Esophagus mucosa (tissue), 1 donor: Measurements from ENCODE around the gene KRT38. TPM values are rescaled to one million over a fixed set of nuclear protein-coding genes. Genes with fewer than 3 reads are reported as not detected.
"Not testable (repeated sequence)": the region's sequence is repeated elsewhere in the genome, so short reads cannot be mapped to it uniquely, and the experiment has no call there.

Source experiments
- ATAC-seq: fragments of 200-7000 bp; cut with Tn5 transposase; one replicate; pipeline ENCODE4 v1.9.1; 2020
- total RNA-seq: library from RNA; stranded (reverse); gene quantifications from one replicate; pipeline ENCODE4 v1.2.4, GENCODE V29; 2023
- donor health status: DM: yes; HTN: yes; CAD: no.

Gene KRT38
- total RNA-seq, 1 donor from 2014 or later: not detected

GRCh38 chr17:41457676-41458075 lies 16.9 kb upstream of the KRT38 start:
- peak; percentile 50 for ATAC-seq

DNA sequence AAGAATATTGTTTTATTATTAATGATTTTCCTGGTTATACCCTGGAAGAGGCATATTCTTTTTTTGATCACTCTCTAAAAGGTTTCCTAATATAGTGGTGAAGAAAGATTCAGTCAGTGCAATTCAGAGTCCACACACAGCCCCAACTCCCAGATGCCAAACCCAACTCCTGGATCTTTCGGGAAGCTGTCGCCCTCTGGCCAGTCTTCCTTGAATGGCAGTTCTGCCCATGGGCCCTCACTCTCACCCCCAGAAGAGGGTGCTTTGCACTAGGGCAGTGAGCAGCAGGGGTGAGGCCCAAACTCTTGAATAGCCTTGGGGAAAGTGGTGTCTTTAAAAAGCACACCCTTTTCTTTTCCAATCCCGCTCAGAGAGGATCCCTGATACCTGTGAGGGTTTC lies 15.4 kb upstream of the KRT38 start:
- ATAC-seq: no peak

DNA sequence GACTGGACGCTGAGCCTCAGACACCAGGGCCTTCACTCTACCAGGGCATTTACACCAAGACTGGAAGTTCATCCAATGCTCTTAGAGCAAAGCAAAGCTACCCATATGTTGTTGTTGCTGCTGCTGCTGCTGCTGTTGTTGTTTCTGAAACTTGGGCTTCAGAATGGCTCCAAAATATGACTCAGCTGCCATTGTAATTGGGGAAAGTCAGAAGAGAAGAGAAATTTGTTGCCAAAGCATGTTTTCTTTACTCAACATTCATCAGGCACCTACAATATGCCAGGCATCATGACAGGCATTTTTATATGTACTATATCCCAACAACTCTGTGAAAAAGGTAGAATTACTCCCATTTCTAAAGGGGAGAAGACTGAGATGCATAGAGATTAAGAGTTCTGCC lies 14.5 kb upstream of the KRT38 start:
- no peak for ATAC-seq

DNA sequence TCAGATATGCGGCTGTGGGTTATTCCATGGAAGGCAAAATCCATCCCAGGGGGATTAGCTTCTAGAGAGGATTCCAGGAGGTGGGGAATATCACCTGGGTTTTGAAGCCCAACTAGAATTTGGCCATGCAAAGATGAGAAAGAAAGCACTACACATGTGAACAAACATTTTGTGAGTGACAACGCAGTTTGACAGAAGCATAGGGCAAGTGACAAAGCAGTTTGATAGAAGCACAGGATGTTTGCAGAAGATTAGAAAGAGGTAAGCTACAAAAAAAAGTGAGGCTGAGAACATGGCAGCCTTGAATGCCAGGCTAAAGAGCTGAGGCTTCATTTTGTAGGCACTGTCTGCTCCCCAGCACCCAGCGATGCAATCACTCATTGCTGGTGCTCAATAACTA lies 12.3 kb upstream of the KRT38 start:
- ATAC-seq: no peak

GRCh38 chr17:41452281-41452680 lies 11.5 kb upstream of the KRT38 start:
- ATAC-seq: peak; percentile 13

- no peak for ATAC-seq
Observed at GRCh38 chr17:41451154-41451728, 10.5 kb upstream of the KRT38 start.

GRCh38 chr17:41449008-41449407 lies 8.2 kb upstream of the KRT38 start:
- no peak for ATAC-seq

- ATAC-seq: no peak
Observed at GRCh38 chr17:41448506-41448905, 7.7 kb upstream of the KRT38 start.

- no peak for ATAC-seq
Observed at GRCh38 chr17:41446806-41447205, 6.0 kb upstream of the KRT38 start.

DNA sequence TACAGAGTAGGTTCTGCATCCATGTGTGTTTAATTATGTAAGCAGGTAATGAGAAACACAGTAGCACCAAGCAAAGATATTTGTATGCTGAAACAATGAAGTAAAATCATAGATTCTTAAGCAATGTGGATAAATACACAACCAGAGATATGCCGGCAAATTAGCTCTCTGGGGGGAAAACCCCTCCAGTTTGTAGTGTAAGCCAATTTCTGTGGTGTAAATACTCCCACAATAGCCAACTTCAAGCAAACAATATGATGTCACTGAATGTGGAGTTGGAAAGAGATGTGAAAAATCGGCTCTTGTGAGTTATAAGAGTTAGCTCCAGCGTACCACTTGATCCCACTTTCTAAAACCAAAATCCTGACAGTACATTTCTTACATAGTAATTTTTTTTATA lies 3.9 kb upstream of the KRT38 start:
- no peak for ATAC-seq

- ATAC-seq: no peak
Observed at GRCh38 chr17:41444186-41444585, 3.4 kb upstream of the KRT38 start.

DNA sequence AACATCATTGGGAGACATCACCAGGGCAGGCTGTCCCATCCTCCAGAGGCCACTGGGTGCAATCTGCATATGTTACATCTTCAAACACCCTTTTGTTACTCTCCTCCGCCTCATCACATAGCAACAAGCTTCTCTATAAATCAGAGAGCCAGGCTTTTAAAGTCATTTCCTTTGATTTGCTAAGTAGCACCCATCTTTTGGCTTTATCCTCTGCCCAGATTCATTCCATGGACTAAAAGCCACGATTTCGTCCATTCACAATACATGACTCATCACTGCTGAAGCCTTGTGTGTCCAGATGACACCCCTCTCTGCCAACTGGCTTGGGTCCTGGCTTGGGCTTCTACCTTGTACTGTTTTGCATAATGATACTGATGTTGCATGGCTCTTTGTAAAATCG lies 2.0 kb upstream of the KRT38 start:
- ATAC-seq: no peak

DNA sequence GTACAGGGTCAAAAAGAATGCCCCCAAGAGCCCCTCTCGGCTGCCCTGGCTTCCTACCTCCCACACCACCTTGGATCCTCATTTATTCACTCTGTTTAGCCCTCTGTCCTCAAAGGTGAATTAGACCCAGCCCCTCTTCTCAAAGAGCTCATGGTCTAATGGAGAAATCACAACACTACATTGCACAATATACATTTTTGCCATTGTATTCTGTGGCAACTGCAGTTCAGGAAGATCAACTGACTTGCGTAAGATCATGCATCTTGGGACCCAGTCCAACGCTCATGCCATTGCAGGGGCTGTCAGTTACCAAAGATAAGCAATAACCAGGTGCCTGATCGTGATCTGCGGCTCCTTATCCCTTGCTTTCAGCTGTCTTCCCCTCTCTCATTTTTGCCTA lies 1.4 kb downstream of the KRT38 start:
- ATAC-seq: peak; percentile 50

DNA sequence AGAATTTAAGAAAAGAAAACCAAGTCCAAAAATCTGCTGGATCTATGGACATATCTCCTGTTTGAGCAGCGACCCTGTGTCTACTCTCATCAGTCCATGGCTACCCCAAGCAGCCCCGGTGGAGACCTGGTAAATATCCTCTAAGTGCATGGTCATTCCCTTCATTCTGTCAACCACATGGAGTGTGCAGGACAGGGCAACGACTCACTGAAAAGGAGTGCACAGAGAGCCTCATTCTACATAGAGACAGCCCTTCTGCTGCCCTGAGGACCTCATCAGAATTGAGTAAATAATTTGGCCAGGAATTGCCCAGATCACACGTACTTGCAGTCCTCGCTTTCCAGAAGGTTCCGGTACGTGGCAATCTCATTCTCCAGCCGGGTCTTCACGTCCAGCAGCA lies 3.0 kb downstream of the KRT38 start:
- no peak for ATAC-seq

- ATAC-seq: no peak
Observed at GRCh38 chr17:41437254-41437653, 3.5 kb downstream of the KRT38 start.

GRCh38 chr17:41434415-41434814 lies 6.4 kb downstream of the KRT38 start:
- no peak for ATAC-seq

- ATAC-seq: no peak
Observed at GRCh38 chr17:41434005-41434404, 6.8 kb downstream of the KRT38 start.

DNA sequence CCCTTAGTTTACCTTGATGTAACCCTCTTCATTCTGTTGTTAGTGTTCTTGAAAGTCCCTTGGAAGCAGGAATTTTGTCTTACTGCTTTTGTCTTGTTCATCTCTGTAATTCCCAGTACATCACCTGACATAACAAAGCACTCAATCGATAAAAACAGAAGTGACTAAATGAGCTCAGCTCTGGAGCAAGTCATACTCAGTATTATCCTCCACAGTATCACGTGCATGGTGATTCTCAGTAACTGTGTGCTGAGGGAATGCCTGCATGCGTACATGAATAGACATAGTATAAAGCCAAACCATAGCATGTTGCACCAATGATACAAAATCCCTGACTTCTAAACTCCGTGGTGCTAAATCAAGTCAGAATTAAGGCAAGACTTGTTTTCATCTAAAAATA lies 7.2 kb downstream of the KRT38 start:
- no peak for ATAC-seq

DNA sequence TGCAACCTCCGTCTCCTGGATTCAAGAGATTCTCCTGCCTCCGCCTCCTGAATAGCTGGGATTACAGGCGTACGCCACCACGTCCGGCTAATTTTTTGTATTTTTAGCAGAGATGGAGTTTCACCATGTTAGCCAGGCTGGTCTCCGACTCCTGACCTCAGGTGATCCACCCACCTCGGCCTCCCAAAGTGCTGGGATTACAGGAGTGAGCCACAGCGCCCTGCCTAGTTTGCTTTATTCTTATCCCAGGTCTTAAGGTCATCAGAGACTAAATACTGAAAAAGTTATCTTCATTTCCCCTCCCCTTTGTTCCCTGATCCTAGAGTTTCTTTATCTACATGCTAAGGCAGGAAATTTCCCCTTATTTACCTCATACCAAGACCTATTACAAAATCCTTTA lies 10.4 kb downstream of the KRT38 start:
- not testable (repeated sequence) for ATAC-seq

GRCh38 chr17:41429667-41430066 lies 11.1 kb downstream of the KRT38 start:
- ATAC-seq: no peak

- ATAC-seq: no peak
Observed at GRCh38 chr17:41428591-41429291, 12.0 kb downstream of the KRT38 start.

- ATAC-seq: no peak
Observed at GRCh38 chr17:41424111-41424635, 16.6 kb downstream of the KRT38 start, which contains the start of gene KRT37. Gene KRT37 (minus strand): TSS chr17:41424585. CDS start chr17:41424523, 62 bp downstream.

DNA sequence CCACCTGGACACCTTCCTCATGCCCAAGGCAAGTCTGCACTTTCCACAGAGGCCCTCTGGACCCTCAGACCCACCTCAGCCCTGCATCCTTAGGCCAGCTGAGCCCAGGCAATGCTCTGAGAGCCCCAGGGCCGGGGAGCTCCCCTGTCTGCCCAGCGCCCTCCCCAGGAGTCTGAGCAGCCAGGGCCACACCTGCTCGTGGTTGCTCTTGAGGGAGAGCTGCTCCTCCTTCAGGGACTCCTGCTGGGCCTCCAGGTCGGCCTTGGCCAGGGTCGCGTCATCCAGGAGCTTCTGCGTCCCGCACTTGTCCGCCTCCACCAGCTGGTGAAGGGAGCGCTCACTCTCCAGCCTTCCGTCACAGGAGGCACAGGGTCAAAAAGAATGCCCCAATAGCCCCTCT lies 18.2 kb downstream of the KRT38 start:
- not testable (repeated sequence) for ATAC-seq

- ATAC-seq: no peak
Observed at GRCh38 chr17:41421617-41422016, 19.2 kb downstream of the KRT38 start.
